K562 (cell line): ENCODE results near the gene ELAC2.

Experiments
- CTCF ChIP-seq, 3 experiments: IDR thresholded peaks in 2 of 3; conservative IDR thresholded peaks in 1 of 3; 2 replicates each; pipeline ENCODE4 v1.5.1; 2011 to 2012; ENCODE audit warnings: low read length in 3 of 3, mild to moderate bottlenecking in 3 of 3, control low read depth in 2 of 3, improper control_type of control experiment in 1 of 3, inconsistent platforms in 1 of 3, low read depth in 1 of 3, mixed read lengths in 1 of 3, moderate library complexity in 1 of 3; ENCODE audit not compliant: insufficient read depth in 2 of 3
- ELK3 ChIP-seq: fragments of 450-650 bp; formaldehyde crosslinking; IDR thresholded peaks from 2 replicates; pipeline ENCODE4 v1.4.0; 2020; ENCODE audit warnings: mild to moderate bottlenecking
- HDGF ChIP-seq: fragments of 450-650 bp; IDR thresholded peaks from 2 replicates; pipeline ENCODE4 v1.6.1; 2016
- HMGXB4 ChIP-seq: sonication (generic); formaldehyde crosslinking; IDR thresholded peaks from 2 replicates; pipeline ENCODE4 v1.8.1; 2023; ENCODE audit warnings: mild to moderate bottlenecking, missing genetic modification reagents
- KLF10 ChIP-seq: fragments of 250-450 bp; sonication (Bioruptor Pico); IDR thresholded peaks from 2 replicates; pipeline ENCODE4 v1.6.1; 2021; ENCODE audit warnings: matching md5 sums
- MAX ChIP-seq: sonication (generic); formaldehyde crosslinking; IDR thresholded peaks from 2 replicates; pipeline ENCODE4 v1.9.0; 2022; ENCODE audit warnings: mild to moderate bottlenecking, missing genetic modification reagents
- NCOA6 ChIP-seq: fragments of 450-650 bp; IDR thresholded peaks from 2 replicates; pipeline ENCODE4 v1.6.1; 2017; ENCODE audit warnings: mild to moderate bottlenecking
- TGIF2 ChIP-seq: sonication (generic); formaldehyde crosslinking; IDR thresholded peaks from 2 replicates; pipeline ENCODE4 v1.8.1; 2022; ENCODE audit warnings: mild to moderate bottlenecking, missing genetic modification reagents, moderate library complexity
- THAP7 ChIP-seq: fragments of 250-450 bp; sonication (Bioruptor Pico); IDR thresholded peaks from 2 replicates; pipeline ENCODE4 v1.5.0; 2021
- U2AF2 ChIP-seq: fragments of 200-400 bp; formaldehyde crosslinking; optimal IDR thresholded peaks from 2 replicates; pipeline ENCODE3; 2017; ENCODE audit warnings: low read depth, mild to moderate bottlenecking, low read length
- ZBTB26 ChIP-seq: fragments of 450-650 bp; formaldehyde crosslinking; IDR thresholded peaks from 2 replicates; pipeline ENCODE4 v1.4.0; 2022; ENCODE audit warnings: missing genetic modification characterization
- ZNF347 ChIP-seq: fragments of 450-650 bp; formaldehyde crosslinking; IDR thresholded peaks from 2 replicates; pipeline ENCODE4 v1.4.0; 2020; ENCODE audit warnings: low read depth, mild to moderate bottlenecking, moderate library complexity

GRCh38 chr17:12996357-12996756, 21.5 kb downstream of the ELAC2 start:
- TF ChIP-seq NCOA6 (no peak), KLF10 (no peak), CTCF (IDR thresholded peaks at IDR 0.05 in 2 of 3, conservative IDR thresholded peaks at IDR 0.05 in 1 of 3; ENCODE audit: insufficient read depth in 2 of 3, low read depth in 1 of 3, low read length in 3 of 3) (no peak), ZBTB26 (CRISPR knock-in tag) (no peak), TGIF2 (CRISPR knock-in tag) (no peak), HDGF (no peak), U2AF2 (no peak), HMGXB4 (no peak), THAP7 (CRISPR knock-in tag) (no peak), MAX (CRISPR knock-in tag) (no peak), ELK3 (CRISPR knock-in tag) (no peak), ZNF347 (CRISPR knock-in tag) (no peak)
